SK-N-SH (cell line): ENCODE measurements around the gene LHX4. TPM values are rescaled to one million over a fixed set of nuclear protein-coding genes. Genes with fewer than 3 reads are reported as not detected.

ENCODE experiments used
- CTCF ChIA-PET: fragments of 300-600, 350-600 bp; formaldehyde crosslinking; extraction: SDS; loops from one replicate; lab custom pipeline; 2021; lab: Yijun Ruan, JAX
- POLR2A ChIA-PET: fragments of 350-600 bp; sonication (Branson Sonifier 250); formaldehyde crosslinking; extraction: SDS; loops from one replicate; lab custom pipeline; 2020; ENCODE audit warnings: antibody characterized with exemption, inconsistent platforms; lab: Yijun Ruan, JAX
- DNase-seq: peaks from one replicate; pipeline ENCODE4 v3.0.0; 2012
- H2AFZ ChIP-seq: fragments of 200-600 bp; sonication (generic); 2 replicates; pipeline ENCODE4 v1.8.1; 2016; ENCODE audit warnings: antibody characterized with exemption, mild to moderate bottlenecking, low read depth
- H3F3A ChIP-seq: fragments of 200-600 bp; sonication (generic); replicated peaks from 2 replicates; pipeline ENCODE3; 2016; ENCODE audit warnings: antibody characterized with exemption, mild to moderate bottlenecking; ENCODE audit not compliant: insufficient read depth
- H3K27ac ChIP-seq, 2 experiments: fragments of 200-500 bp in 1 of 2; fragments of 200-600 bp in 1 of 2; sonication (Bioruptor generic) in 1 of 2; sonication (generic), shearing (Covaris generic) in 1 of 2; 2 replicates each; pipeline versions ENCODE4 v1.5.1 to v1.6.1; 2014 to 2016; ENCODE audit warnings: low read depth in 2 of 2, inconsistent platforms in 1 of 2, low read length in 1 of 2, mild to moderate bottlenecking in 1 of 2, mixed read lengths in 1 of 2
- H3K27me3 ChIP-seq: fragments of 200-600 bp; sonication (generic), shearing (Covaris generic); 2 replicates; pipeline ENCODE4 v1.6.1; 2016; ENCODE audit warnings: mixed run types; ENCODE audit not compliant: insufficient read depth
- H3K36me3 ChIP-seq, 2 experiments: fragments of 200-500 bp in 1 of 2; fragments of 200-600 bp in 1 of 2; sonication (Bioruptor generic) in 1 of 2; sonication (generic) in 1 of 2; replicated peaks in 1 of 2; 2 replicates each; pipeline versions ENCODE3 to v1.5.1; 2014 to 2016; ENCODE audit warnings: low read length in 1 of 2, mild to moderate bottlenecking in 1 of 2; ENCODE audit not compliant: insufficient read depth in 2 of 2, control insufficient read depth in 1 of 2
- H3K4me1 ChIP-seq, 2 experiments: fragments of 200-500 bp in 1 of 2; fragments of 200-600 bp in 1 of 2; sonication (Bioruptor generic) in 1 of 2; sonication (generic), shearing (Covaris generic) in 1 of 2; 2 replicates each; pipeline versions ENCODE4 v1.5.1 to v1.6.1; 2014 to 2016; ENCODE audit warnings: low read depth in 1 of 2, low read length in 1 of 2, mixed run types in 1 of 2; ENCODE audit not compliant: insufficient read depth in 2 of 2, control insufficient read depth in 1 of 2
- H3K4me2 ChIP-seq: fragments of 200-600 bp; sonication (generic), shearing (Covaris generic); 2 replicates; pipeline ENCODE4 v1.6.1; 2017; ENCODE audit warnings: mixed run types
- H3K4me3 ChIP-seq, 2 experiments: fragments of 200-500 bp in 1 of 2; fragments of 200-600 bp in 1 of 2; sonication (Bioruptor generic) in 1 of 2; sonication (generic), shearing (Covaris generic) in 1 of 2; 2 replicates each; pipeline versions ENCODE4 v1.5.1 to v1.8.1; 2014 to 2016; ENCODE audit warnings: low read depth in 2 of 2, inconsistent platforms in 1 of 2, low read length in 1 of 2, mild to moderate bottlenecking in 1 of 2, mixed read lengths in 1 of 2, moderate library complexity in 1 of 2
- H3K79me2 ChIP-seq: fragments of 200-600 bp; sonication (generic); 2 replicates; pipeline ENCODE4 v1.8.1; 2017; ENCODE audit warnings: mild to moderate bottlenecking; ENCODE audit not compliant: insufficient read depth
- H3K9ac ChIP-seq: fragments of 200-600 bp; sonication (generic); 2 replicates; pipeline ENCODE4 v1.6.1; 2017; ENCODE audit warnings: mixed run types
- H3K9me2 ChIP-seq: fragments of 200-600 bp; sonication (generic); 2 replicates; pipeline ENCODE4 v1.6.1; 2017; ENCODE audit warnings: mixed run types
- H3K9me3 ChIP-seq: fragments of 200-600 bp; sonication (generic); 2 replicates; pipeline ENCODE4 v1.6.1; 2017; ENCODE audit warnings: mixed run types, mild to moderate bottlenecking, moderate library complexity
- H4K20me1 ChIP-seq: fragments of 200-600 bp; sonication (generic); 2 replicates; pipeline ENCODE4 v1.6.1; 2017; ENCODE audit warnings: mild to moderate bottlenecking, mixed run types; ENCODE audit not compliant: insufficient read depth
- CHD2 ChIP-seq: fragments of 150-350 bp; IDR thresholded peaks from 2 replicates; pipeline ENCODE4 v1.6.1; 2018; ENCODE audit warnings: low read length; ENCODE audit not compliant: partially characterized antibody
- CTCF ChIP-seq: fragments of 200-600 bp; sonication (generic); IDR thresholded peaks from 2 replicates; pipeline ENCODE4 v1.6.1; 2017; ENCODE audit warnings: antibody characterized with exemption, mild to moderate bottlenecking, moderate library complexity
- FOSL2 ChIP-seq: IDR thresholded peaks from 2 replicates; pipeline ENCODE4 v1.4.0; 2012; ENCODE audit warnings: low read depth, mild to moderate bottlenecking, moderate library complexity, borderline replicate concordance
- FOXM1 ChIP-seq: IDR thresholded peaks from 2 replicates; pipeline ENCODE4 v1.4.0; 2012; ENCODE audit warnings: low read depth, mild to moderate bottlenecking
- GATA2 ChIP-seq: sonication (generic); formaldehyde crosslinking; IDR thresholded peaks from 2 replicates; pipeline ENCODE4 v1.5.0; 2020; ENCODE audit warnings: mild to moderate bottlenecking, missing genetic modification reagents
- JUND ChIP-seq: IDR thresholded peaks from 2 replicates; pipeline ENCODE4 v1.4.0; 2012
- MXI1 ChIP-seq: IDR thresholded peaks from 2 replicates; pipeline ENCODE4 v1.6.1; 2012; ENCODE audit warnings: mild to moderate bottlenecking, low read depth, low read length, improper control_type of control experiment
- NFIC ChIP-seq: IDR thresholded peaks from 2 replicates; pipeline ENCODE4 v1.4.0; 2012; ENCODE audit warnings: borderline replicate concordance
- POLR2AphosphoS5 ChIP-seq: IDR thresholded peaks from 2 replicates; pipeline ENCODE4 v1.6.1; 2012; ENCODE audit warnings: low read depth, low read length
- REST ChIP-seq: IDR thresholded peaks from 2 replicates; pipeline ENCODE4 v1.6.1; 2012; ENCODE audit warnings: mild to moderate bottlenecking, low read depth, low read length, moderate library complexity
- RFX5 ChIP-seq: IDR thresholded peaks from 2 replicates; pipeline ENCODE4 v1.6.1; 2012; ENCODE audit warnings: mild to moderate bottlenecking, improper control_type of control experiment, low read length
- SIN3A ChIP-seq: IDR thresholded peaks from 2 replicates; pipeline ENCODE4 v1.6.1; 2012; ENCODE audit warnings: low read depth, mild to moderate bottlenecking, low read length, moderate library complexity, borderline replicate concordance
- TAF1 ChIP-seq: IDR thresholded peaks from 2 replicates; pipeline ENCODE4 v1.6.1; 2012; ENCODE audit warnings: low read depth, mild to moderate bottlenecking, low read length, moderate library complexity, borderline replicate concordance
- TEAD4 ChIP-seq: IDR thresholded peaks from 2 replicates; pipeline ENCODE4 v1.4.0; 2012; ENCODE audit warnings: mild to moderate bottlenecking, borderline replicate concordance; ENCODE audit not compliant: insufficient read depth
- WGBS: methylation state at CpG from one replicate; pipeline ENCODE4 v1.1.6; 2017; ENCODE audit warnings: low lambda C conversion rate; 5-methylcytosine and 5-hydroxymethylcytosine counted together
- polyA plus RNA-seq, 3 experiments: library from polyadenylated mRNA; depleted of rRNA; stranded (reverse); fragments of >200 nt; gene quantifications; 2 replicates each; pipeline ENCODE4 v1.2.3, GENCODE V29; 2012
- TF ChIP-seq, protein P1 (sequence below): fragments of 150-350 bp; IDR thresholded peaks from 2 replicates; pipeline ENCODE4 v1.6.1; 2017; ENCODE audit warnings: antibody characterized with exemption, low read length, low read depth, borderline replicate concordance
- TF ChIP-seq, protein P2 (sequence below): IDR thresholded peaks from 2 replicates; pipeline ENCODE4 v1.4.0; 2012; ENCODE audit warnings: low read depth

LHX4 gene
- polyA plus RNA-seq, 1 of the 3 experiments (the other 2 are of a cell fraction), result not detected

- no peaks in the 10 kb centered on the region for H3K9me2 ChIP-seq
- POLR2A ChIA-PET, result no interaction called here
- H3K27me3 ChIP-seq, result no peaks in the 10 kb centered on the region
- no peak overlapping the region for H3K4me3 ChIP-seq
- CTCF ChIA-PET, result interaction anchor here (0.6 to 5.2 kb wide), 54 partner anchors 9 to 488 kb away, joined by 3 to 66 read pairs (median 5); partner anchors contain the start of gene LHX4
- WGBS, result 91% methylated on average over 7 of the region's 8 CpGs
- TF ChIP-seq NFIC (no peak), MXI1 (no peak), FOSL2 (no peak), JUND (no peak), GATA2 (CRISPR knock-in tag) (no peak), FOXM1 (no peak), TAF1 (no peak), CTCF (no peak), REST (no peak), POLR2AphosphoS5 (no peak), RFX5 (no peak), TEAD4 (no peak), CHD2 (no peak), SIN3A (no peak)
- TF ChIP-seq, protein P1, sequence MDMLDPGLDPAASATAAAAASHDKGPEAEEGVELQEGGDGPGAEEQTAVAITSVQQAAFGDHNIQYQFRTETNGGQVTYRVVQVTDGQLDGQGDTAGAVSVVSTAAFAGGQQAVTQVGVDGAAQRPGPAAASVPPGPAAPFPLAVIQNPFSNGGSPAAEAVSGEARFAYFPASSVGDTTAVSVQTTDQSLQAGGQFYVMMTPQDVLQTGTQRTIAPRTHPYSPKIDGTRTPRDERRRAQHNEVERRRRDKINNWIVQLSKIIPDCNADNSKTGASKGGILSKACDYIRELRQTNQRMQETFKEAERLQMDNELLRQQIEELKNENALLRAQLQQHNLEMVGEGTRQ, result no peak
- TF ChIP-seq, protein P2, sequence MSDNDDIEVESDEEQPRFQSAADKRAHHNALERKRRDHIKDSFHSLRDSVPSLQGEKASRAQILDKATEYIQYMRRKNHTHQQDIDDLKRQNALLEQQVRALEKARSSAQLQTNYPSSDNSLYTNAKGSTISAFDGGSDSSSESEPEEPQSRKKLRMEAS, result no peak
- H3K9ac ChIP-seq, result no peak overlapping the region
- H3K36me3 ChIP-seq, result peaks cover 16 to 72% of the 10 kb centered on the region in 2 experiments
- no peaks in the 10 kb centered on the region; a peak in 1 of 4 replicates for H3K4me1 ChIP-seq
- H3F3A ChIP-seq, result no peaks in the 10 kb centered on the region
- H4K20me1 ChIP-seq, result no peaks in the 10 kb centered on the region
- DNase-seq, result no peak
- H3K27ac ChIP-seq, result no peak overlapping the region
- H2AFZ ChIP-seq, result no peak overlapping the region
- H3K9me3 ChIP-seq, result no peaks in the 10 kb centered on the region
- no peaks in the 10 kb centered on the region for H3K79me2 ChIP-seq
- H3K4me2 ChIP-seq, result no peak overlapping the region
Observed at GRCh38 chr1:180188684-180189175, 41.3 kb upstream of the LHX4 start.
